ENCODE results near the gene SEC24D.
"Not testable (repeated sequence)": the region's sequence is repeated elsewhere in the genome, so short reads cannot be mapped to it uniquely, and the experiment has no call there.

The SEC24D gene

GRCh38 chr4:118835571-118836300 is at the start of gene SEC24D:
TSS of gene SEC24D (minus strand) at chr4:118836126. CDS start at chr4:118833696, 2,430 bp downstream.
- H3K4me3 Mint-ChIP-seq: peak within 1 kb of the TSS; percentile 100
- peaks cover 28% of the 10 kb centered on the region for H3K4me1 Mint-ChIP-seq (ENCODE audit: low read depth)
- H3K27me3 Mint-ChIP-seq: peaks cover 3% of the 10 kb centered on the region
- intact Hi-C loops (cut with micrococcal nuclease): loop anchor here (1.0 to 2.0 kb wide), 2 partner anchors 151 to 244 kb away; partner anchors contain the start of gene METTL14
- H3K27ac Mint-ChIP-seq: peak within 1 kb of the TSS; percentile 87
- peaks cover 39% of the 10 kb centered on the region for H3K36me3 Mint-ChIP-seq (ENCODE audit: low read depth)
- H3K9me3 Mint-ChIP-seq: no peaks in the 10 kb centered on the region

GRCh38 chr4:118884716-118885115 is 48.8 kb upstream of the SEC24D start:
- Mint-ChIP-seq H3K36me3 (ENCODE audit: low read depth) (no peaks in the 10 kb centered on the region), H3K27ac (no peak overlapping the region), H3K9me3 (no peaks in the 10 kb centered on the region), H3K4me1 (ENCODE audit: low read depth) (peaks cover 10% of the 10 kb centered on the region), H3K27me3 (peaks cover 22% of the 10 kb centered on the region), H3K4me3 (no peak overlapping the region)
- intact Hi-C loops (cut with micrococcal nuclease): no loop called here

- H3K27ac Mint-ChIP-seq: no peak overlapping the region
- H3K9me3 Mint-ChIP-seq: peaks cover 2% of the 10 kb centered on the region
- peaks cover 5% of the 10 kb centered on the region for H3K4me1 Mint-ChIP-seq (ENCODE audit: low read depth)
- no peak overlapping the region for H3K4me3 Mint-ChIP-seq
- intact Hi-C loops (cut with micrococcal nuclease): no loop called here
- H3K36me3 Mint-ChIP-seq (ENCODE audit: low read depth): no peaks in the 10 kb centered on the region
- peaks cover 16% of the 10 kb centered on the region for H3K27me3 Mint-ChIP-seq
Observed at GRCh38 chr4:118883861-118884260, 47.9 kb upstream of the SEC24D start.

- Mint-ChIP-seq H3K4me3 (no peak overlapping the region), H3K27ac (no peak overlapping the region), H3K9me3 (peaks cover 10% of the 10 kb centered on the region), H3K36me3 (ENCODE audit: low read depth) (no peaks in the 10 kb centered on the region), H3K27me3 (peaks cover 3% of the 10 kb centered on the region), H3K4me1 (ENCODE audit: low read depth) (peaks cover 2% of the 10 kb centered on the region)
- intact Hi-C loops (cut with micrococcal nuclease): no loop called here
Observed at GRCh38 chr4:118881512-118882146, 45.7 kb upstream of the SEC24D start.

GRCh38 chr4:118879409-118879808 is 43.5 kb upstream of the SEC24D start:
- H3K36me3 Mint-ChIP-seq (ENCODE audit: low read depth): no peaks in the 10 kb centered on the region
- H3K27me3 Mint-ChIP-seq: no peaks in the 10 kb centered on the region
- H3K4me3 Mint-ChIP-seq: no peak overlapping the region
- peaks cover 6% of the 10 kb centered on the region for H3K4me1 Mint-ChIP-seq (ENCODE audit: low read depth)
- no peak overlapping the region for H3K27ac Mint-ChIP-seq
- peaks cover 10% of the 10 kb centered on the region for H3K9me3 Mint-ChIP-seq
- intact Hi-C loops (cut with micrococcal nuclease): no loop called here

- H3K27me3 Mint-ChIP-seq; intact Hi-C loops (cut with micrococcal nuclease); H3K4me1 Mint-ChIP-seq (ENCODE audit: low read depth); H3K36me3 Mint-ChIP-seq (ENCODE audit: low read depth); H3K4me3 Mint-ChIP-seq; H3K27ac Mint-ChIP-seq: not testable (repeated sequence)
- peaks cover 10% of the 10 kb centered on the region for H3K9me3 Mint-ChIP-seq
Observed at GRCh38 chr4:118878507-118878906, 42.6 kb upstream of the SEC24D start.

GRCh38 chr4:118877797-118878196 is 41.9 kb upstream of the SEC24D start:
- Mint-ChIP-seq H3K4me1 (ENCODE audit: low read depth) (peaks cover 6% of the 10 kb centered on the region), H3K4me3 (no peak overlapping the region), H3K27ac (no peak overlapping the region), H3K9me3 (peaks cover 10% of the 10 kb centered on the region), H3K36me3 (ENCODE audit: low read depth) (no peaks in the 10 kb centered on the region), H3K27me3 (no peaks in the 10 kb centered on the region)
- intact Hi-C loops (cut with micrococcal nuclease): no loop called here

- Mint-ChIP-seq H3K36me3 (ENCODE audit: low read depth) (no peaks in the 10 kb centered on the region), H3K4me1 (ENCODE audit: low read depth) (peaks cover 6% of the 10 kb centered on the region), H3K27me3 (no peaks in the 10 kb centered on the region), H3K4me3 (no peak overlapping the region), H3K9me3 (no peaks in the 10 kb centered on the region), H3K27ac (no peak overlapping the region)
- intact Hi-C loops (cut with micrococcal nuclease): no loop called here
Observed at GRCh38 chr4:118872181-118872580, 36.3 kb upstream of the SEC24D start.

GRCh38 chr4:118869808-118870342 is 33.9 kb upstream of the SEC24D start:
- H3K9me3 Mint-ChIP-seq: no peaks in the 10 kb centered on the region
- no peaks in the 10 kb centered on the region for H3K36me3 Mint-ChIP-seq (ENCODE audit: low read depth)
- intact Hi-C loops (cut with micrococcal nuclease): loop anchor here (10.0 kb wide), 1 partner anchor 95 kb away; no protein-coding TSS in a partner anchor
- H3K27ac Mint-ChIP-seq: no peak overlapping the region
- H3K27me3 Mint-ChIP-seq: no peaks in the 10 kb centered on the region
- peaks cover 7% of the 10 kb centered on the region for H3K4me1 Mint-ChIP-seq (ENCODE audit: low read depth)
- H3K4me3 Mint-ChIP-seq: no peak overlapping the region

GRCh38 chr4:118867311-118868067 is 31.6 kb upstream of the SEC24D start:
- peaks cover 7% of the 10 kb centered on the region for H3K4me1 Mint-ChIP-seq (ENCODE audit: low read depth)
- no peaks in the 10 kb centered on the region for H3K36me3 Mint-ChIP-seq (ENCODE audit: low read depth)
- peaks cover 6% of the 10 kb centered on the region for H3K27me3 Mint-ChIP-seq
- H3K4me3 Mint-ChIP-seq: no peak overlapping the region
- H3K9me3 Mint-ChIP-seq: no peaks in the 10 kb centered on the region
- intact Hi-C loops (cut with micrococcal nuclease): loop anchor here (10.0 kb wide), 1 partner anchor 93 kb away; no protein-coding TSS in a partner anchor
- H3K27ac Mint-ChIP-seq: no peak overlapping the region

- Mint-ChIP-seq H3K27ac (peak overlapping the region; percentile 54), H3K4me1 (ENCODE audit: low read depth) (peaks cover 7% of the 10 kb centered on the region), H3K36me3 (ENCODE audit: low read depth) (no peaks in the 10 kb centered on the region), H3K4me3 (no peak overlapping the region), H3K9me3 (no peaks in the 10 kb centered on the region), H3K27me3 (peaks cover 6% of the 10 kb centered on the region)
- intact Hi-C loops (cut with micrococcal nuclease): loop anchor here (10.0 kb wide), 1 partner anchor 92 kb away; no protein-coding TSS in a partner anchor
Observed at GRCh38 chr4:118866442-118866841, 30.5 kb upstream of the SEC24D start.

- H3K36me3 Mint-ChIP-seq (ENCODE audit: low read depth): no peaks in the 10 kb centered on the region
- H3K4me1 Mint-ChIP-seq (ENCODE audit: low read depth): peaks cover 7% of the 10 kb centered on the region
- no peaks in the 10 kb centered on the region for H3K9me3 Mint-ChIP-seq
- H3K27ac Mint-ChIP-seq: no peak overlapping the region
- no peak overlapping the region for H3K4me3 Mint-ChIP-seq
- H3K27me3 Mint-ChIP-seq: peaks cover 6% of the 10 kb centered on the region
- intact Hi-C loops (cut with micrococcal nuclease): loop anchor here (10.0 kb wide), 1 partner anchor 90 kb away; no protein-coding TSS in a partner anchor
Observed at GRCh38 chr4:118865091-118865708, 29.3 kb upstream of the SEC24D start.

- Mint-ChIP-seq H3K27ac (no peak overlapping the region), H3K36me3 (ENCODE audit: low read depth) (no peaks in the 10 kb centered on the region), H3K27me3 (peaks cover 6% of the 10 kb centered on the region), H3K4me1 (ENCODE audit: low read depth) (no peaks in the 10 kb centered on the region), H3K9me3 (no peaks in the 10 kb centered on the region), H3K4me3 (no peak overlapping the region)
- intact Hi-C loops (cut with micrococcal nuclease): no loop called here
Observed at GRCh38 chr4:118858779-118859178, 22.9 kb upstream of the SEC24D start.
